Measurements from ENCODE around the gene DENND5B.

DENND5B gene

GRCh38 chr12:31519511-31519910 lies 71.4 kb downstream of the DENND5B start:
- POLR2A ChIA-PET = no interaction called here
- no peak for TF ChIP-seq CTCF (IDR thresholded peaks at IDR 0.05; ENCODE audit: control extremely low read depth, extremely low read depth, low read depth, missing control alignments)

GRCh38 chr12:31518680-31519227 lies 72.2 kb downstream of the DENND5B start:
- CTCF ChIA-PET = interaction anchor here (1.4 to 1.9 kb wide), 3 partner anchors 16 to 247 kb away, joined by 4 to 5 read pairs (median 4); partner anchors contain the start of gene DENND5B
- POLR2A ChIA-PET = no interaction called here
- TF ChIP-seq CTCF (IDR thresholded peaks at IDR 0.05; ENCODE audit: control extremely low read depth, extremely low read depth, low read depth, missing control alignments) = no peak
- DNase-seq (ENCODE audit: extremely low spot score) = no peak

More at GRCh38 chr12:31519511-31519910, 71.4 kb downstream of the DENND5B start:
- no peak for DNase-seq (ENCODE audit: extremely low spot score)
- CTCF ChIA-PET = interaction anchor here (1.0 to 1.9 kb wide), 2 partner anchors 11 to 248 kb away, joined by 3 to 4 read pairs; no protein-coding TSS in a partner anchor

- no peak for TF ChIP-seq CTCF (IDR thresholded peaks at IDR 0.05; ENCODE audit: control extremely low read depth, extremely low read depth, low read depth, missing control alignments)
- ChIA-PET POLR2A (no interaction called here), CTCF (interaction anchor here (1.3 to 1.9 kb wide), 5 partner anchors 8 to 246 kb away, joined by 3 to 5 read pairs (median 4); partner anchors contain the start of gene DENND5B)
- no peak for DNase-seq (ENCODE audit: extremely low spot score)
Measured at GRCh38 chr12:31517994-31518393, 72.9 kb downstream of the DENND5B start.

- ChIA-PET CTCF (interaction anchor here (0.8 to 1.5 kb wide), 3 partner anchors 9 to 67 kb away, joined by 3 read pairs; no protein-coding TSS in a partner anchor), POLR2A (interaction anchor here (0.6 kb wide), 1 partner anchor 196 kb away, joined by 8 read pairs; no protein-coding TSS in a partner anchor)
- DNase-seq (ENCODE audit: extremely low spot score) = no peak
- TF ChIP-seq CTCF (IDR thresholded peaks at IDR 0.05; ENCODE audit: control extremely low read depth, extremely low read depth, low read depth, missing control alignments) = no peak
Measured at GRCh38 chr12:31516702-31517101, 74.2 kb downstream of the DENND5B start.

GRCh38 chr12:31514912-31515311 lies 76.0 kb downstream of the DENND5B start:
- CTCF ChIA-PET = interaction anchor here (1.5 kb wide), 1 partner anchor 37 kb away, joined by 3 read pairs; no protein-coding TSS in a partner anchor
- POLR2A ChIA-PET = no interaction called here
- no peak for TF ChIP-seq CTCF (IDR thresholded peaks at IDR 0.05; ENCODE audit: control extremely low read depth, extremely low read depth, low read depth, missing control alignments)
- no peak for DNase-seq (ENCODE audit: extremely low spot score)

GRCh38 chr12:31510034-31510433 lies 80.9 kb downstream of the DENND5B start:
- no peak for DNase-seq (ENCODE audit: extremely low spot score)
- ChIA-PET CTCF (interaction anchor here (1.2 to 1.8 kb wide), 3 partner anchors 8 to 12 kb away, joined by 3 to 6 read pairs (median 4); no protein-coding TSS in a partner anchor), POLR2A (no interaction called here)
- no peak for TF ChIP-seq CTCF (IDR thresholded peaks at IDR 0.05; ENCODE audit: control extremely low read depth, extremely low read depth, low read depth, missing control alignments)

All from GM10248 (cell line).